ENCODE measurements around the gene TJP3. TPM values are rescaled to one million over a fixed set of nuclear protein-coding genes. Genes with fewer than 3 reads are reported as not detected.

The TJP3 gene
- total and polyA plus RNA-seq, 9 donors = 0.18 to 24.4 (median 2.8) TPM; not detected in 2

GRCh38 chr19:3673506-3674439 lies 34.4 kb upstream of the TJP3 start:
- 93 to 96% (median 95%) methylated on average over 31 to 34 of the region's 34 CpGs for WGBS, 3 donors
- H3K27ac ChIP-seq = peak overlapping the region in 1 of 2 donors; percentile 20
- intact Hi-C loops (cut with DNase I) = loop anchor here in 1 of 4 donors (5.0 kb wide), 1 partner anchor 84 kb away; no protein-coding TSS in a partner anchor

GRCh38 chr19:3674784-3675543 lies 33.2 kb upstream of the TJP3 start:
- no peaks in the 10 kb centered on the region for H3K27me3 ChIP-seq
- WGBS, 3 donors = 82 to 84% (median 82%) methylated on average over 13 of the region's 13 CpGs
- intact Hi-C loops (cut with DNase I) = loop anchor here in 1 of 4 donors (5.0 kb wide), 1 partner anchor 82 kb away; no protein-coding TSS in a partner anchor
- DNase-seq = no peak
- H3K9me3 ChIP-seq = no peaks in the 10 kb centered on the region
- TF ChIP-seq EP300 (IDR thresholded peaks at IDR 0.05) (no peak), POLR2A (IDR thresholded peaks at IDR 0.05) (no peak), CTCF (IDR thresholded peaks at IDR 0.05) (no peak)
- no peak overlapping the region for H3K27ac ChIP-seq
- no peak overlapping the region for H3K4me3 ChIP-seq
- peaks cover 12% of the 10 kb centered on the region for H3K4me1 ChIP-seq (ENCODE audit: insufficient read depth)
- H3K36me3 ChIP-seq = no peaks in the 10 kb centered on the region

More at GRCh38 chr19:3673506-3674439, 34.4 kb upstream of the TJP3 start:
- DNase-seq = no peak
- no peaks in the 10 kb centered on the region for H3K9me3 ChIP-seq
- no peaks in the 10 kb centered on the region for H3K36me3 ChIP-seq
- peaks cover 16% of the 10 kb centered on the region for H3K4me1 ChIP-seq (ENCODE audit: insufficient read depth)
- TF ChIP-seq CTCF (IDR thresholded peaks at IDR 0.05) = no peak
- no peak for TF ChIP-seq EP300 (IDR thresholded peaks at IDR 0.05)
- no peak for TF ChIP-seq POLR2A (IDR thresholded peaks at IDR 0.05)
- H3K27me3 ChIP-seq = no peaks in the 10 kb centered on the region
- no peak overlapping the region for H3K4me3 ChIP-seq

- H3K27ac ChIP-seq = no peak overlapping the region
- no peaks in the 10 kb centered on the region for H3K36me3 ChIP-seq
- H3K4me1 ChIP-seq (ENCODE audit: insufficient read depth) = peaks cover 3% of the 10 kb centered on the region
- TF ChIP-seq CTCF (IDR thresholded peaks at IDR 0.05) (no peak), EP300 (IDR thresholded peaks at IDR 0.05) (no peak), POLR2A (IDR thresholded peaks at IDR 0.05) (no peak)
- 89 to 96% (median 92%) methylated on average over 3 of the region's 3 CpGs for WGBS, 3 donors
- H3K4me3 ChIP-seq = no peak overlapping the region
- intact Hi-C loops (cut with DNase I) = no loop called here
- H3K27me3 ChIP-seq = no peaks in the 10 kb centered on the region
- H3K9me3 ChIP-seq = no peaks in the 10 kb centered on the region
- DNase-seq = no peak
Observed at GRCh38 chr19:3678188-3678587, 30.0 kb upstream of the TJP3 start.

- no peaks in the 10 kb centered on the region for H3K36me3 ChIP-seq
- intact Hi-C loops (cut with DNase I) = loop anchor here in 1 of 4 donors (1.0 kb wide), 1 partner anchor 18 kb away; no protein-coding TSS in a partner anchor
- H3K4me1 ChIP-seq (ENCODE audit: insufficient read depth) = peaks cover 4% of the 10 kb centered on the region
- H3K27ac ChIP-seq = no peak overlapping the region
- 92 to 94% (median 93%) methylated on average over 12 of the region's 12 CpGs for WGBS, 3 donors
- no peaks in the 10 kb centered on the region for H3K27me3 ChIP-seq
- no peak overlapping the region for H3K4me3 ChIP-seq
- no peak for DNase-seq
- no peaks in the 10 kb centered on the region for H3K9me3 ChIP-seq
- TF ChIP-seq POLR2A (IDR thresholded peaks at IDR 0.05) (no peak), CTCF (IDR thresholded peaks at IDR 0.05) (no peak), EP300 (IDR thresholded peaks at IDR 0.05) (no peak)
Observed at GRCh38 chr19:3679138-3679537, 29.0 kb upstream of the TJP3 start.
